HG03378 (cell line): ENCODE results near the gene CXCR6.

ENCODE experiments used
- ATAC-seq: cut with Tn5 transposase; IDR thresholded peaks from one replicate; pipeline ENCODE4 v1.9.1; 2021; ENCODE audit warnings: mild to moderate bottlenecking, moderate library complexity; ENCODE audit not compliant: unreplicated experiment

CXCR6 gene

DNA sequence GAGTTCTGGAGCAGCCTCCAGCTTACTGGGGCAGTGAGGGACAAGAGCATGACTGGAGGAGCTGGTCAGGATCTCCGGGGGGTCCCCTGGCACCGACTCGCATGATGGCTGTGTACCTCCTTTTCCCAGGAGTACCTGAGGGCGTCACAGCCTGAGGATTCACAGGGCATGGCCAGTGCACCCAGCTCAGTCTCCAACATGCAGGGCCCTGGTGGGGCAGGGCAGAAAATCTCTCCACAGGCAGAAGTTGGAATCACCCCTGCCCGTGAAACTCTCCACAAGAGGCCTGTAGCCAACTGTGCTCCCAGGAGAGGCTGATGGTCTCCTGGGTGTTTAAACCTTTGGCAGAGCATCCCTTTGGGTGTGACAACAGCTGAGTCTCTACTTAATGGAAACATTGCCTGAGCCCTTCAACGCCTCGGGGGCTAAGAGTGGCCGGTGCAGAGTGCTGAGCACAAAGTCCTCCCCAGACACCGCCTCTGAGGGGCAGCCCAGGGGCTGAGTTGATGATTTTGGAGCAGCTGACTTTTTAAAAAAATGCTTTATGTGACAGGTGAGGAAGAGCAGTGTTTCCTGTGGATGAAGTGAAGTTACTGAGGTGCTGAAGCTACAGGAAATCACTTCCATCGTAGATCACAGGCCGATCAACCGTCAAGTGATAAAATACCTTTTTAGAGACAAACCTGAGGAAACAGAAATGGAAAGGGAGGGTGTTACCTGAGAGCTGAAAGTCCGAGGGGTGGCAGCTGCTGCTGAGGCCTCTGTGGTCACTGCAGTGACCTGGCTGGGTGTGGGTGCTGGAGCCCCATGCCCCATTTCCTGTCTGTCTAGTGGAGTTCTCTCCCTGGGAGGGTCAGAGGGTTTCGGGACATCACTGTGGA, 21.9 kb upstream of the CXCR6 start:
- ATAC-seq = no peak

DNA sequence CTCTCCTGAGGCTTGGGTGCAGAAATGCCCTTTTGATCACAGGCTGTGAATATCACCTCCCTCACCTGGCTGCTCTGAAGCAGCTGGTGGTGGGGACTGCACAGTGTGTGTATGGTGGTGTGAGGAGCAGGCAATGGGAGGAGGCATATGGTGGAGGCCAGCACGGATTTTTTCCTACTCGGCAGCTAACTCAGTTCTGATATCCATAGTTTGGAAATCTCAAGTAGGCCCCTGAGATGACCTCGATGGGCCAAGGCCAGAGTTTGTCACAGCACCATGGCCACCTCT, 21.3 kb upstream of the CXCR6 start:
- no peak for ATAC-seq

DNA sequence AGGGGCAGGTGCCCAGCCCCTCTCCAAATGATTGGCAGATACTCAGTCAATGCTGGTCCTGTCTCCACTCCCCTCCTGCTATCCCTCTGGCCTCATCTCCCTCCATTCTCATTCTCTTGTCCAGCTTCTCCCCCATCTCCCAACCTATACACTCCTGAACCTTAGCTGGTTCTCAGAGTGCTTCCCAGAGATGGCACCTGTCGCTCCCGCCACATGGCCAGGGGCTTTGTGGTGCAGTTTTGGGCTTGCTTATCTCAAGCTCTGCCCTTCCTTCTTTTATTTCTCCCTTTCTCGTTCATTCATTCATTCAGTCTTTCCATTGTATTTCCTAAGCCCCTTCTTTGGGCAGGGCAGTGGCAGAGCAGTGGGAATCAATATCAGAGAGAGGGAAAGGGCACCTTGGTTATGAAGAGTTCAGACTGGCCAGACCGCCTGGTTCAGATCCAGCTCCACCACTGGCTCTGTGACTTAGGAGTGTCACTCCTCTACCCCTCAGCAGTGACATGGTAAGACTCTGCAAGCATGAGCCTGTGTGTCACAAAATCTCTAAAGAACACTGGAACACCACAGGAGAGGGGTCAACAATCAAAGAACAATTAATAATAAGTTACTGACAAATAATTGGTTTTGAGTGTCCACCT, 20.2 kb upstream of the CXCR6 start:
- ATAC-seq = no peak

DNA sequence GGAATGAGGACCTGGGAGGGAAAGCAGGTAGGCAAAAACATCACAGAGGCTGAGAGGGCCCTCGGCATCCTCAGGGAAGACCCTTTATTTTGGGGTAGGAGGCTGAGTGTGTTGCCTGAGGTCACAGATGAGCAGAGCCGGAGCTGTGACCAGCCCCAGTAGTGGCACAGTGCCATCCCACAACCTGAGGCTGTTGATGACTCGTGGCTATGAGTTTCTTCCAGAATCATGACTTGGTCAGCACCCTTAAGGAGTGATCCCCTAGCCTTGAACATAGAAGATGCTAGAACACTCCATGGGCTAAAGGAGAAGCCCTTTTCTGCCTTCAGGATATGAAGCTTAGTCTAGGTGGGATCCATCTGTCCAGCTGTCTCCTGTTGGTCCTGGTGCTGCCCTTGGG, 19.5 kb upstream of the CXCR6 start:
- ATAC-seq = no peak

DNA sequence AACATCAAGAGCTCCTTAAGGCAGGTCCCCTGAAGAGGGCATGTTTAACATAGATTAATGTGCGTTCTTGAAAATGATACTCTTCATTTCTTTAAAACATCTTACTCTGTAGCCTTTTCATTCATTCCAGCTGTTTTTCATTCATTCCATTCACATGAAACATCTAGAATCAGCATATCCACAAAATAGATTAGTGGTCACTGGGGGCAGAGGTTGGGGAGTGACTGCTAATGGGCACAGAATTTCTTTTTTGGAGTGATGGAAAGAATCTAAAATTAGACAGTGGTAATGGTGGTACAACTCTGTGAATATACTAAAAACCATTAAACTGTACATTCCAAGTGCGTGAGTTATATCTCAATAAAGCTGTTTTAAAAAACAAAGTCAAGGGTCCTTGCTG, 15.4 kb upstream of the CXCR6 start:
- ATAC-seq = no peak

DNA sequence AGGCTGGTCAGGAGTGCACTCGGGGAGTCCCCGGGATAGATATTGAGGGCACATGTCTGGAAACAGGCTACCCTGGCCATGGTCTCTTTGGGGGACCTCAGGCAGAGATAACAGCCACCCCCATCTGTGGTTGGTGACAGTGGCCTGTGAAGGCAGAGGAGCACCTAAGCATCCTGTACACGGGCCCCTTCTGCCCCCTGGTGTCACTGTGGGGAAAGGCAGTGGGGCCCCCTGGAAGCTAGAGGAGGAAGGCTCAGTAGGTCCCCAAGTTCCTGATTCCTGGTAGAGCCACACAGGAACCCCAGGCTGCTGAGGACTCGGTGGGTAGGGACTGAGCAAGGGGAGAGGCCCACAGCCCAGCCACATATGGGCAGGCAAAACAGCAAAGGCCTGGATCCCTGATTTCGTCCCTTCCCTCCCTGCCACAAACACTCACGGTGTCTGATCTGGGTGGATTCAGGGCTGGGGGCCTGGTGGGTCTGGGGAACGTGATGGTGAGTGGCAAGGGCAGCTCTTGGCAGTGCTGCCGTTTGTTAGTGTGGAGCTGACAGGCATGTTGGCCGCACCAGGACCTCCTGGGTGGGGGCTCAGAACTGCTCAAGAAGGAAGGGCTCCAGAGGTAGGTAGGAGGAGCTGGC, 14.1 kb upstream of the CXCR6 start:
- no peak for ATAC-seq

DNA sequence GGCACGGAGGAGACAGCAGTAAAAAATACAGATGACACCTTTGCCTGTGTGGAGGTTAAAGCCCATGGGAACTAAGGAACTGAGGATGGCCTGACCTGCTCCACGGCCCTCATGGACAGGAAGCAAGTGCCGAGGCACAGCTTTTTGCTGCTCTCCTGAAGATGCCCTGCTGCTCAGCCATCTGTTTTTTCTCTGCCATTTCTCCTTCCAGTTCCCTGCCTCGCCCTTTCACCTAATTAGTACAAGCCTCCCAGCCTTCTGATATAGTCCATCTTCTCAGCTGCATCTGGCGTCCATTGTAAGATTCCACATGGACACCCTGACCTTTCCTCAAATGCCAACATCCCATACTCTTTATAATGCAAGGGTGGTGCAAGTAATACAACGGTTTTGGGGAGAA, 11.8 kb upstream of the CXCR6 start:
- ATAC-seq = no peak

DNA sequence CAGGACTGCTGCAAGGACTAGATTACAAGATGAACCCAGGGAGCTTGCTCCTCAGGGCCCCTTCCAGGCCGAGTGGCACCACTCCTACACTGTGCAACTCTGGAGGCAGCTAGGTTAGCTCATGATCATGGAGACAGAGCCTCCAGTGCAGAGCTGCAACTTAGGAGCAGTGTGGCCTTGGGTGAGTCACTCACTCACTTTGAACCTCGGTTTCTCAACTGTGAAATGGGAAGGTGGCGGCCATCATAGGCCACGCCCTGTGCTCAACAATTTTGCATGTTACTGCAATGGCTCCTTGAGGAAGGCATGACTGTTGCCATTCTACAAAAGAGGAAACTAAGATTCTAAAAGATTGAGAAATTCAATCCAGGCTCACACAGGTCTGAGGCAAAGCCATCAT, 11.2 kb upstream of the CXCR6 start:
- no peak for ATAC-seq

DNA sequence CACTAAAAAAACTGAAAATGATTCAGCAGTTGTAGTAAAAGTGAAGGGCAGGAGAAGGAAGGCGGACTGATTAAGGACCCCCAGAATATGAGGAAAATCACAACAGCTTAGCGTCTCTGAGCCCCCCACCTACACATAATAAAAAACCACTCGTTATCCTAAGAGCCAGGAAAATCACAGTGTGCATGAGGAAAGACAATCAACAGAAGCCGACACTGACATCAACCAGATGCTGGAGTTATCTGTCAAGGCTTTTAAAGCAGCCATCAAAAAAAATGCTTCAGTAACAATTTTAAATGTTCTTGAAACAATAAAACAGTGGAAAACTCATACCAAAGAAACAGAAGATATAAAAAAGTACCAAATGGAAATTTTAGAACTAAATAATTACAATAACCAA, 9.7 kb upstream of the CXCR6 start:
- no peak for ATAC-seq

DNA sequence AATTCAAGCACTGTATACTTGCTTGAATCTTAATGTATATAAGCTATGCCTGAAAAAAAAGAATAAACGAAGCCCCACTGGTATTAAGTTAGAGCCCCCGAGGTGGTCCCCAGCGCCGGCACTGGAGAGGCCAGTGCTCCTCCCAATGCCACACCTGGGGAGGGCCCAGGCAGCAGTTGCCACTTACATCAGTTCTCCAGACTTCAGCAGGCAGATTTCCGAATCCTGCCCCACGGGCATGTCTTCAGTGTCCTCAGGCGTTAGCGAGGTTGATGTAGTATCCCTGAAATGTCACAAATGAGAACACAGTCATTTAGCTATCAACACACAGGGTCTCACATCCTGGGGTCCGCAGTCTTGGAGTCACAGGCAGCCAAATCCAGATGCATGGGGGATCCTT, 7.0 kb upstream of the CXCR6 start:
- no peak for ATAC-seq

DNA sequence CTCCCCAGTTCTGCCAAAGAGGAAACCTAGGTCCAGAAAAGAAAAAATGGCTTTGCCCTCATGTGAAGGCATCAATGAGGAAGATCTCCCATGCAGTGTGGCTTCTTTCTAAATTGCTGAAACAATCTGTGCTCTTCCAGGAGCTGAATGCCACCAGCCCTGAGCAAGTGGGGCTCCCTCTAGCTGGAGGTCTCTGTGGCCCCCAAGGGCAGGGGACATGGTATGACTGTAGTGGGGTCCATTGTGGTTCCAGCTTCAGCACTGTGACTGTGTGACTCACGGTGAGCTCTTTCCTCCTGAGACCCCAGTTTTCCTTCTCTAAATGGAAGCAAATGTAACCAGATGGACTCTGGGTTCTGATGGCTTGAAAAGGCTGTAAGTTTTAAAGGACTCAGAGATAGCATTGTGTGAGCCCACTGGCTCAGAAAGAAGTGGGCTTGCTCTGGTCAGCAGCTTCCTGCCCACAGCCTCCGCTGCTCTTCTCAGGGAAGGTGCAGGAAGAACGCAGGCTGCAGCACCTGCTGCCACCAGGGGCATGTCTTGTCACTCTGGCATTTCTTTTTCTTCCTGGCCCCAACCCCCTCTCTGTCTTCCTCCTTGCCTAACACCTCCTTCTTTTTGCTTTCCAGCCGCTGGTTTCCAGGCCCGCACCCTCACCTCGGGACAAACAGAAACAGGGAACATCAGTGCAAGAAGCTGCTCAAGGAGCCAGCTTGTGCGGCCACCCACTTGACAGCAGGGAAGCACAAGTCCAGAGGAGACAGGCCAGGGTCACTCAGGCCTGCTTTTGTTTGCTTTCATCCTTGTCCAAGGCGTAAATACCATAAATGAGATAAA, 5.8 kb upstream of the CXCR6 start:
- no peak for ATAC-seq

DNA sequence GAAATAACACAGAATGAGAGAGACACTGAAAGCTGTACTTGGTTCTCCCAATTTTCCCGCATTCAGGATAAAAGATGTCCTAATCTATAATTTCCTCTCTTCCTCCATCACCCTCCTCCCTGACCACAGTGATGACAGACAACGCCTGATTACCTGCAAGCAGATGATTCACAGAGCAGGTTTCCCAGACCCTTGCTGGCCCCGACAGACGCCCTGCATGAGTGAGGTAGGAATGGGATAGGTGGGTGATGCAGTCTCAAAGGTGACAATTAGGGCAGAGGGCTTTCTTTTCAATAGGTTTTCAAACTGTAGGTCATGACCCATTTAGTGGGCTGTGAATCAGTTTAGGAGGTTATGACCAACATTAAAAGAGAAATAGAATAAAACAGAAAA, 5.2 kb upstream of the CXCR6 start:
- ATAC-seq = no peak

DNA sequence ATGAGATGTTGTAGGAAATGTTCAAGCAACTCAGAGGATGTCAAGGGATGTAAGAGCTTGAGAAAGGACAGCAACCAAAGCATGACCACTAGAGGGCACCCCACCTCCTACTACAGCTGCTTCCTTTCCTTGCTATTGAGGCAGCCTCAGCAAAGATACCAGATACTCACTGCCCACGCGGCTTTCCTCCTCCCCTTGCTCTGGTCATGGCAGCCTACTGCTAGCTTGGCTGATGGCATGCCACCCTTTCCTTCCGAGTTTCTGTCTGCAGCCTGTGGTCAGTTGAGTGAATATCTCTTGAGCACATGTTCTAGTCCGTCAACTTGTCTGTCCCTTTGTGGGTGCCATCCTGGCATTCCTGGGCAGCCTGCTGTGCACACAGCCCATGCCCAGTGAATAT, 4.4 kb upstream of the CXCR6 start:
- ATAC-seq = no peak

DNA sequence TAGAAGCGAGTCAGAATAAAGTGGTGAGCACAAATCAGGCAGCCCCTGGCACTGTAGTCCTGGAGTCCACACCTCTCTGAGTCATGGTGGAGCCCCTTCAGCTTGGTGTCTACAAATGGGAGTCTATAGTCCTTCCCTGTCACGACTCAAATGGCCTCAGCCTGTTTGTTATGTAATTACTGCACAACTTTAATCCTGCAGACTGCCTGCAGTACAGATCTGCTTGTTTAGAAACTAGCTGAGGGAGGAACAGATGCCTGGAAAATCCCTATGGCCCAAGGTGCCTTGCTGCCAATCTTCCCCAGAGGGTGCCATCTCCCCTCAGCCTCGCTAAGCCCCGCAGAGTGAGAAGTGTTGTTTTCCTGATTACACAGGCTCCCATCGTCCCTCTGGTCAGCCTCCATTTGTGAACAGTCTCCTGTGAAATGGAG, 3.9 kb upstream of the CXCR6 start:
- ATAC-seq = no peak

DNA sequence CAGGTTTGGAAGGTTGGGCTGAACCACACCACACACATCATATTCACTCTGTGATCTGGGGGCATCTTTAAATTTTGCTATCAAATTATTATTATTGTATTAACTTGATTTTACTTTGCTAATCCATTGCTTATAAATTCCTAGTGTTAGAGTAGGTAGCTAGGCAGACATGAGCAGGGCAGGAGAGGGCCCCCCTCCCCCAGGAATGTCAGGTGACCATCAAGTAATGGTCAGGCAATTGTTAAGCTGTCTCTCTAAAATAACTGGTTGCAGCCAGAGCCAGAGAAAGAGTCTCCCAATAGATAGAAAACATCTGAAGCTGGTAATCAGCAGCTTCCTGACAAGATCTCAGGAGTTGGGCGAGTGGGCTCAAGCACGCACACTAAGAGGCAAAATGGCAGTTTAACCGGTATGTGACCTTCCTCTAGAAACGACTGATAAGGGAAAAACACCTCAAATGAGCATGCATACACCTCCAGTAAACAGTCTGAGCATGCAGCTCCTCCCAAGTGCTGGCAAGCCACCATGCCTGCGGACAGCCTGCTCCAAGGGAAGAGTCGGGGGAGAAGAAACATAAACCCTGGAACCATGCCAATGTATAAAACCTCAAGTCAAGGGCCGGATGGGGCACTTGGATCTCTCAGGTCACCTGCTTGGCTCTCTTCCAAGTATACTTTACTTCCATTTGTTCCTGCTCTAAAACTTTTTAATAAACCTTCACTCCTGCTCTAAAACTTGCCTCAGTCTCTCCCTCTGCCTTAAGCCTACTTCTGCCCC, 3.1 kb upstream of the CXCR6 start:
- no peak for ATAC-seq

DNA sequence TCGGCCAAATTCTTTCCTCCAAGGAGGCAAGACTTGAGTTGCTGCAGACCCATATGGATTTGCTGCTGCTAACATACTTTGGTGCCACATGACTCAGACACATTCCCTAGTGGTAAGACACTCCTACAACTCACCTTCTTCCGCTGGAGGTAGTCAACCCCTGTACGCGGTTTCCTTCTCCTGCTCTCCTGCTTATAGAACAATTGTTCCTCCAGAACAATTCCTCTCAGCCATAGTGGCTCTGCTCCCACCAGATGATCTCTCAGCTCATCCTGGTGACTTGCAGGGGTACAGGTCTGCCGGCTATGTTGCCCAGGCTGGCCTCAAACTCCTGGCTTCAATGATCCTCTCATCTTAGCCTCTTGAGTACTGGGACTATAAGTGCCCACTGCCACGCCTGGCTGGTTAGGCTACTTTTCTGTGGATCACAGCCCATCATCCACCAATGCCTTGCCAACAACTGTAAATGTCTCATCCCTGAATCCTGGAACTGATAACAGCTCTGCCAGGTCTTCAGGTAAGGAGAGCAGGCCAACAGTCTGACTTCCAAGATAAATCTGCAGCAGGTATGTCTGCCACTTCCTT, 2.4 kb upstream of the CXCR6 start:
- no peak for ATAC-seq

DNA sequence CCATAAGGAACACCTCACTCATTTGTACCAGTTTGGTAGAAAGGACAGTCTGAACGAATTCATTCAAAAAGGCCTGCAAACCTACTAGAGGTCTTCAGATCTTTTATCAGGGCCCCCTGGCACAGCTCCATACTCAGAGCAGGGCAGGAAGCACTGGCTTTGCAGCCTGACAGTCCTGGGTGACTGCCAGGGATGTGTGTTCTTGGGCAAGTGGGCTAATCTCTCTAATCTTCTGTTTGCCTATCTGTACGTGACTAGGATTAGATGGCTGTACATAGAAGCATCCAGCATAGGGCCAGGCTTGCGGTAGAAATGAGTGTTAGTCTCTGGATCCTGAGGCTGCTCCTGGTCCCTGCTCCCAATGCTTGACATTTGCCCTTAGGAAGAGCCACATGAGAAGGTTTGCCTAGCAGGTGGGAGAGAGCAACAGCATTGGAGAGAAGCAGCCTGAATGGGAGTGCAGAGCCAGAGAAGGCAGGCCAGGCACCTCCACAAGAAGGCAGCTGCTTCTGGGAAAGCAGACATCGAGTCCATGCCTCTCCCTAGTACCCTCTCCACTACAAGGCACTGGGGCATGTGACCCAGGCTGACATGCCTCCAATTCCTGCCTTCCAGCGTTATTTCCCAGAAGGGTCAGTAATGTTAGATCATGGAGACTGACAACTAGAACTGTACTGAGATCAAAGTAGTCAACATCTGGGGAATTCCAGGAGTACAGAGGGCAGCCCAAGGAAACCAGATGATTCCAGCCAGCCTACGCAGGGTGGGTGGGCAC, 1.0 kb upstream of the CXCR6 start:
- ATAC-seq = no peak

DNA sequence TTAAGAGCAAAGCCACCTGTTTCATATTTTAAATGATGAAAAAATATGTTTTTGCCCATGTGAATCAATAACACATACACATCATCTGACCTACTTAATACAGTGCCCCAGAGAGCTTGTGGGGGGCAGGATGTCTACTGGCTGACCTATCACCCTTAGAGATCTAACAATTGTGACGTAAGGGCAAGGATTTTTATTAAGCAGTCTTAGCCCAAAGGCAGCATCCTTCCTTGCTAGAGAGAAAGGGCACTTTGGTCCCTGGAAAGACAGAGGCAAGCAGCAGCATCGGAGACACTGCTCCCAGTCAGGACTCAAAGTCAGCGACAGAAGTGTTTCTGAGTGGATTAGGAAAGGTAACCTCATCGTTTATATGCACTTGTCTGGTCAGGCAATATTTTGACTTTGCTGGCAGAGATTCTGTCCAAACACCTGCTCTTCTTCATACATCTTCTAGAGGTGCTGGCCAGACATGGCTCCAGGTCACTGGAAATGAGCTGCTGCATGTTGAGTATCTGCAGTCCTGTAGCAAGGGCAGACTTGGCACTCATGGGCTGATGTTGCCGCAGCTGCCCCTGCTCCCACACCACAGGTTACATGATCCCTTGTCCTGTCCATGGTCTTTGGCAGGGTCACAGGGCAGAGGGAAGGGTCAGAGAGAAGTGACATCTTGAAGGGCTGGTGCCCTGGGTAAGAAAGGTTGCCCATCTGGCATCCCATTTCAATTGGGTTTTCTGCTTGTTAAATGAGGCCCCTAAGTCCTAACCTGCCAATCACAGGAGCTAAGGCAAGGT, 1.8 kb downstream of the CXCR6 start:
- no peak for ATAC-seq

DNA sequence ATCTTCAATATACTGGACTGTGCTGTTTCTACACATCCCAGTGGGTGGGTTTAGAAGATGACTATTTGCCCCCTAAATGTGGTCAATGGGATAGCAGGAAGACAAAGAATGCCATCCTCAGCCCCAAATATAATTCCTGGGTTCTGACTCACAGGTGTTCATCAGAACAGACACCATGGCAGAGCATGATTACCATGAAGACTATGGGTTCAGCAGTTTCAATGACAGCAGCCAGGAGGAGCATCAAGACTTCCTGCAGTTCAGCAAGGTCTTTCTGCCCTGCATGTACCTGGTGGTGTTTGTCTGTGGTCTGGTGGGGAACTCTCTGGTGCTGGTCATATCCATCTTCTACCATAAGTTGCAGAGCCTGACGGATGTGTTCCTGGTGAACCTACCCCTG, 3.0 kb downstream of the CXCR6 start:
- no peak for ATAC-seq
